GM12878 (cell line): ENCODE results near the gene CFAP61. TPM values are rescaled to one million over a fixed set of nuclear protein-coding genes. Genes with fewer than 3 reads are reported as not detected.

Experiments
- ATAC-seq: fragments of 200-7000 bp; cut with Tn5 transposase; 3 replicates; pipeline ENCODE4 v1.9.1; 2020; ENCODE audit warnings: mild to moderate bottlenecking, moderate library complexity
- BruUV-seq: library from RNA; stranded (reverse); fragments of 400-500 nt; replicated peaks from 2 replicates; lab custom pipeline; 2021; lab: Mats Ljungman, UMichigan
- CTCF ChIA-PET: fragments of 300-600 bp; sonication (Branson Sonifier 250); formaldehyde crosslinking; extraction: SDS; loops from one replicate; lab custom pipeline; 2021; ENCODE audit warnings: inconsistent platforms; lab: Yijun Ruan, JAX
- POLR2A ChIA-PET: fragments of 350-600 bp; formaldehyde crosslinking; extraction: SDS; loops from one replicate; lab custom pipeline; 2021; ENCODE audit warnings: inconsistent platforms; lab: Charles Lee
- RAD21 ChIA-PET: fragments of 300-600 bp; sonication (Branson Sonifier 250); formaldehyde crosslinking; loops from one replicate; lab custom pipeline; 2023; ENCODE audit warnings: antibody characterized with exemption; ENCODE audit not compliant: unreplicated experiment; lab: Charles Lee
- SMC1A ChIA-PET: fragments of 300-600 bp; sonication (Branson Sonifier 250); formaldehyde crosslinking; loops from one replicate; lab custom pipeline; 2023; ENCODE audit not compliant: unreplicated experiment, uncharacterized antibody; lab: Charles Lee
- DNase-seq: peaks from one replicate; pipeline ENCODE4 v3.0.0-alpha.2; 2011; ENCODE audit warnings: low read depth, low spot score
- FAIRE-seq: peaks from 3 replicates; lab custom pipeline; 2011; peaks lifted over from hg19 to GRCh38; lab: Jason Lieb, UNC
- H2AFZ ChIP-seq: 2 replicates; pipeline ENCODE4 v1.6.0; 2011; ENCODE audit warnings: low read depth, low read length, control low read depth; ENCODE audit not compliant: control insufficient read depth
- H3K27ac ChIP-seq: 2 replicates; pipeline ENCODE4 v1.5.1; 2011; ENCODE audit warnings: control low read depth; ENCODE audit not compliant: control insufficient read depth, insufficient read depth
- H3K27me3 ChIP-seq, 2 experiments: replicated peaks in 1 of 2; 2 replicates each; pipeline versions ENCODE4 v1.6.0 to v1.6.1; 2011; ENCODE audit warnings: low read length in 1 of 2; ENCODE audit not compliant: control insufficient read depth in 2 of 2, insufficient read depth in 2 of 2
- H3K36me3 ChIP-seq, 2 experiments: 2 replicates each; pipeline ENCODE4 v1.5.1; 2011; ENCODE audit warnings: low read length in 1 of 2; ENCODE audit not compliant: control insufficient read depth in 2 of 2, insufficient read depth in 2 of 2
- H3K4me1 ChIP-seq: 2 replicates; pipeline ENCODE4 v1.6.1; 2011; ENCODE audit warnings: mild to moderate bottlenecking, low read length, moderate library complexity, mixed read lengths; ENCODE audit not compliant: control insufficient read depth, insufficient read depth
- H3K4me2 ChIP-seq: 2 replicates; pipeline ENCODE4 v1.6.0; 2011; ENCODE audit warnings: control low read depth; ENCODE audit not compliant: control insufficient read depth, insufficient read depth
- H3K4me3 ChIP-seq: fragments of 200-600 bp; sonication (generic); 2 replicates; pipeline ENCODE4 v1.5.1; 2016
- H3K79me2 ChIP-seq: 2 replicates; pipeline ENCODE4 v1.6.0; 2011; ENCODE audit warnings: low read length; ENCODE audit not compliant: control insufficient read depth, insufficient read depth
- H3K9ac ChIP-seq: 2 replicates; pipeline ENCODE4 v1.8.0; 2011; ENCODE audit warnings: low read length, control low read depth, mixed read lengths; ENCODE audit not compliant: control insufficient read depth, insufficient read depth
- H3K9me3 ChIP-seq: replicated peaks from 3 replicates; pipeline ENCODE4 v1.5.1; 2011; ENCODE audit warnings: mild to moderate bottlenecking, low read length; ENCODE audit not compliant: control insufficient read depth, insufficient read depth
- H4K20me1 ChIP-seq: 2 replicates; pipeline ENCODE4 v1.6.0; 2011; ENCODE audit not compliant: control insufficient read depth, insufficient read depth
- IKZF1 ChIP-seq: fragments of 450-650 bp; conservative IDR thresholded peaks from 2 replicates; pipeline ENCODE4 v1.6.1; 2017; ENCODE audit warnings: antibody characterized with exemption, mild to moderate bottlenecking
- ZNF274 ChIP-seq: IDR thresholded peaks from one replicate; pipeline ENCODE4 v1.8.0; 2011; ENCODE audit not compliant: insufficient read length, insufficient read depth
- ZNF592 ChIP-seq: fragments of 450-650 bp; IDR thresholded peaks from 2 replicates; pipeline ENCODE4 v1.6.1; 2017; ENCODE audit warnings: mild to moderate bottlenecking, moderate library complexity
- WGBS: methylation state at CpG from one replicate; pipeline ENCODE4 v1.1.6; 2016; ENCODE audit warnings: low lambda C conversion rate; ENCODE audit not compliant: insufficient replicate concordance, insufficient coverage; ENCODE audit errors: missing lambda C conversion rate; 5-methylcytosine and 5-hydroxymethylcytosine counted together
- in situ Hi-C: fragments of 300-500 bp; cut with MboI; formaldehyde crosslinking; loops from 9 replicates; pipeline ENCODE4 v1.14.3; 2018; ENCODE audit warnings: mixed read lengths
- intact Hi-C: fragments of 100-400 bp; cut with micrococcal nuclease; formaldehyde crosslinking; loops from one replicate; pipeline ENCODE4 v1.14.2; 2022; ENCODE audit not compliant: unreplicated experiment
- polyA plus RNA-seq, 11 experiments: library from polyadenylated mRNA; depleted of rRNA in 4 of 11; unstranded in 6 of 11; stranded (reverse) in 5 of 11; fragments of >200 nt; fragmentation: Nextera tagmentation in 4 of 11; fragmentation: Illumina TruSeq in 1 of 11; extraction: Ambion mirVana in 4 of 11; extraction: Trizol in 1 of 11; gene quantifications; 1 replicate in 1 of 11; 2 replicates in 10 of 11; pipeline versions ENCODE4 v1.2.1 to v1.2.3, GENCODE V29; 2011 to 2016; ENCODE audit warnings: inconsistent platforms in 2 of 11, missing spikeins in 2 of 11, low read depth in 1 of 11
- total RNA-seq, 4 experiments: library from RNA; depleted of rRNA in 3 of 4; stranded (reverse); fragments of >200 nt in 3 of 4; fragmentation: Illumina TruSeq in 1 of 4; extraction: Trizol in 1 of 4; gene quantifications; 2 replicates each; pipeline versions ENCODE4 v1.2.1 to v1.2.3, GENCODE V29; 2013 to 2021

The CFAP61 gene
- total and polyA plus RNA-seq, 10 of the 15 experiments (the other 5 are each of a cell fraction or from before 2014, with no cell fraction given): 0.11 to 0.41 (median 0.24) TPM; not detected in 7

- RAD21 ChIA-PET: interaction anchor here (1.2 kb wide), 1 partner anchor 17 kb away, joined by 3 read pairs; no protein-coding TSS in a partner anchor
- TF ChIP-seq IKZF1: no peak
- TF ChIP-seq ZNF592: no peak
- no peak for TF ChIP-seq ZNF274
- no peak for FAIRE-seq
- POLR2A ChIA-PET: interaction anchor here (0.6 kb wide), 1 partner anchor 10 kb away, joined by 4 read pairs; no protein-coding TSS in a partner anchor
- no peak for DNase-seq
- Histone ChIP-seq H3K4me3 (no peak overlapping the region), H3K9ac (no peak overlapping the region), H3K79me2 (no peaks in the 10 kb centered on the region), H3K9me3 (no peaks in the 10 kb centered on the region; the same call in 2 of the 3 replicates), H3K4me2 (no peak overlapping the region), H3K36me3 (no peaks in the 10 kb centered on the region), H3K27ac (no peak overlapping the region), H3K27me3 (no peaks in the 10 kb centered on the region; a peak in 1 of 4 replicates), H2AFZ (no peak overlapping the region), H4K20me1 (no peaks in the 10 kb centered on the region), H3K4me1 (no peaks in the 10 kb centered on the region)
- ATAC-seq: no peak
- in situ Hi-C loops: no loop called here
- SMC1A ChIA-PET: interaction anchor here (1.1 kb wide), 1 partner anchor 10 kb away, joined by 3 read pairs; no protein-coding TSS in a partner anchor
- CTCF ChIA-PET: interaction anchor here (1.3 to 1.6 kb wide), 2 partner anchors 13 to 15 kb away, joined by 4 to 7 read pairs; no protein-coding TSS in a partner anchor
- intact Hi-C loops: no loop called here
- BruUV-seq: no TSS peak
- 50% methylated on average over 5 of the region's 5 CpGs for WGBS
These were observed 171.6 kb downstream of the CFAP61 start for GRCh38 chr20:20223981-20224380.
